HCT116 (cell line): ENCODE measurements around the gene SPATA6. TPM values are rescaled to one million over a fixed set of nuclear protein-coding genes. Genes with fewer than 3 reads are reported as not detected.
"Not testable (repeated sequence)": the region's sequence is repeated elsewhere in the genome, so short reads cannot be mapped to it uniquely, and the experiment has no call there.

Experiments used
- ATAC-seq: fragments of 200-7000 bp; cut with Tn5 transposase; 2 replicates; pipeline ENCODE4 v1.9.1; 2020; ENCODE audit warnings: mild to moderate bottlenecking, moderate library complexity
- BruUV-seq: library from RNA; stranded (reverse); fragments of 400-500 nt; replicated peaks from 2 replicates; lab custom pipeline; 2021; lab: Mats Ljungman, UMichigan
- CTCF ChIA-PET: fragments of 300-600 bp; sonication (Branson Sonifier 250); formaldehyde crosslinking; loops from one replicate; lab custom pipeline; 2021; ENCODE audit warnings: antibody characterized with exemption; lab: Charles Lee
- POLR2A ChIA-PET: fragments of 300-600, 350-600 bp; sonication (Branson Sonifier 250); formaldehyde crosslinking; loops from one replicate; lab custom pipeline; 2021; ENCODE audit warnings: antibody characterized with exemption; lab: Charles Lee
- RAD21 ChIA-PET, 2 experiments: fragments of 300-600 bp; sonication (Branson Sonifier 250); formaldehyde crosslinking; loops; one replicate each; lab custom pipeline; 2023; ENCODE audit warnings: low total read pairs in 2 of 2; ENCODE audit not compliant: uncharacterized antibody in 2 of 2, unreplicated experiment in 2 of 2, low non-redundant PET in 1 of 2; lab: Charles Lee
- DNase-seq: peaks from one replicate; pipeline ENCODE4 v3.0.0-alpha.2; 2010; ENCODE audit warnings: low read depth, low spot score
- H2AFZ ChIP-seq: fragments of 200-600 bp; shearing (Covaris generic), sonication (generic); 2 replicates; pipeline ENCODE4 v1.6.1; 2017; ENCODE audit warnings: low read depth, mixed run types, mixed read lengths, antibody characterized with exemption, low read length; ENCODE audit not compliant: poor library complexity, severe bottlenecking
- H3K27ac ChIP-seq: 2 replicates; pipeline ENCODE4 v1.5.1; 2012; ENCODE audit warnings: low read depth, low read length
- H3K27me3 ChIP-seq: fragments of 200-600 bp; sonication (generic); 2 replicates; pipeline ENCODE4 v1.6.1; 2016; ENCODE audit warnings: mixed run types, low read length, mixed read lengths; ENCODE audit not compliant: insufficient read depth
- H3K36me3 ChIP-seq, 2 experiments: fragments of 200-500 bp in 1 of 2; fragments of 200-600 bp in 1 of 2; sonication (Bioruptor generic) in 1 of 2; sonication (generic) in 1 of 2; 2 replicates each; pipeline versions ENCODE4 v1.5.1 to v1.6.1; 2014 to 2016; ENCODE audit warnings: low read length in 2 of 2, inconsistent platforms in 1 of 2, mixed read lengths in 1 of 2, mixed run types in 1 of 2; ENCODE audit not compliant: insufficient read depth in 2 of 2, control insufficient read depth in 1 of 2
- H3K4me1 ChIP-seq, 2 experiments: fragments of 200-600 bp in 1 of 2; sonication (generic) in 1 of 2; 2 replicates each; pipeline versions ENCODE4 v1.5.1 to v1.6.1; 2012 to 2017; ENCODE audit warnings: low read length in 2 of 2, inconsistent platforms in 1 of 2, mild to moderate bottlenecking in 1 of 2, mixed read lengths in 1 of 2, mixed run types in 1 of 2, moderate library complexity in 1 of 2; ENCODE audit not compliant: insufficient read depth in 2 of 2, control insufficient read depth in 1 of 2
- H3K4me2 ChIP-seq: fragments of 200-600 bp; sonication (generic); 2 replicates; pipeline ENCODE4 v1.6.1; 2017; ENCODE audit warnings: mixed run types, low read length, mixed read lengths
- H3K4me3 ChIP-seq, 2 experiments: fragments of 200-600 bp in 1 of 2; sonication (generic) in 1 of 2; replicated peaks in 1 of 2; 2 replicates each; pipeline ENCODE4 v1.5.1; 2011 to 2016; ENCODE audit warnings: low read length in 2 of 2, control low read depth in 1 of 2, low read depth in 1 of 2, mild to moderate bottlenecking in 1 of 2, mixed read lengths in 1 of 2, mixed run types in 1 of 2
- H3K79me2 ChIP-seq: fragments of 200-600 bp; sonication (generic); 2 replicates; pipeline ENCODE4 v1.6.1; 2017; ENCODE audit warnings: mild to moderate bottlenecking, mixed run types, low read length, moderate library complexity, mixed read lengths; ENCODE audit not compliant: insufficient read depth
- H3K9ac ChIP-seq: fragments of 200-600 bp; sonication (generic); 2 replicates; pipeline ENCODE4 v1.6.1; 2016; ENCODE audit warnings: low read length, mixed read lengths
- H3K9me2 ChIP-seq: fragments of 200-600 bp; sonication (generic), shearing (Covaris generic); 2 replicates; pipeline ENCODE4 v1.6.1; 2017; ENCODE audit warnings: mixed run types, mild to moderate bottlenecking, moderate library complexity; ENCODE audit not compliant: insufficient read depth
- H3K9me3 ChIP-seq, 2 experiments: fragments of 200-500 bp in 1 of 2; fragments of 200-600 bp in 1 of 2; sonication (Bioruptor generic) in 1 of 2; sonication (generic) in 1 of 2; 2 replicates each; pipeline ENCODE4 v1.6.1; 2014 to 2017; ENCODE audit warnings: low read length in 2 of 2, mixed read lengths in 2 of 2, inconsistent platforms in 1 of 2, low read depth in 1 of 2, mild to moderate bottlenecking in 1 of 2, mixed run types in 1 of 2, moderate library complexity in 1 of 2; ENCODE audit not compliant: control insufficient read depth in 1 of 2, insufficient read depth in 1 of 2
- H4K20me1 ChIP-seq: fragments of 200-600 bp; sonication (generic), shearing (Covaris generic); 2 replicates; pipeline ENCODE4 v1.6.1; 2017; ENCODE audit warnings: mixed run types, mild to moderate bottlenecking, moderate library complexity; ENCODE audit not compliant: insufficient read depth
- EGR1 ChIP-seq: IDR thresholded peaks from 2 replicates; pipeline ENCODE4 v1.6.1; 2012; ENCODE audit warnings: low read depth
- FOSL1 ChIP-seq: IDR thresholded peaks from 2 replicates; pipeline ENCODE4 v1.6.1; 2012; ENCODE audit warnings: low read depth
- intact Hi-C: fragments of 100-400 bp; cut with micrococcal nuclease; formaldehyde crosslinking; loops from 2 replicates; pipeline ENCODE4 v1.10.0; 2022
- total RNA-seq: library from RNA; stranded (reverse); gene quantifications from one replicate; pipeline ENCODE4 v1.2.1, GENCODE V29; 2021; ENCODE audit not compliant: unreplicated experiment

SPATA6 gene
- total RNA-seq, 1 experiment from 2014 or later = 8.6 TPM

- RAD21 ChIA-PET, H3K9ac ChIP-seq, H3K36me3 ChIP-seq, DNase-seq, H3K4me2 ChIP-seq, H3K4me3 ChIP-seq, H4K20me1 ChIP-seq, H2AFZ ChIP-seq, CTCF ChIA-PET, H3K9me3 ChIP-seq, POLR2A ChIA-PET, BruUV-seq, H3K79me2 ChIP-seq, H3K4me1 ChIP-seq, H3K27me3 ChIP-seq, ATAC-seq, intact Hi-C loops, H3K9me2 ChIP-seq, H3K27ac ChIP-seq: not testable (repeated sequence)
Observed at GRCh38 chr1:48444186-48444585, 27.8 kb downstream of the SPATA6 start.

DNA sequence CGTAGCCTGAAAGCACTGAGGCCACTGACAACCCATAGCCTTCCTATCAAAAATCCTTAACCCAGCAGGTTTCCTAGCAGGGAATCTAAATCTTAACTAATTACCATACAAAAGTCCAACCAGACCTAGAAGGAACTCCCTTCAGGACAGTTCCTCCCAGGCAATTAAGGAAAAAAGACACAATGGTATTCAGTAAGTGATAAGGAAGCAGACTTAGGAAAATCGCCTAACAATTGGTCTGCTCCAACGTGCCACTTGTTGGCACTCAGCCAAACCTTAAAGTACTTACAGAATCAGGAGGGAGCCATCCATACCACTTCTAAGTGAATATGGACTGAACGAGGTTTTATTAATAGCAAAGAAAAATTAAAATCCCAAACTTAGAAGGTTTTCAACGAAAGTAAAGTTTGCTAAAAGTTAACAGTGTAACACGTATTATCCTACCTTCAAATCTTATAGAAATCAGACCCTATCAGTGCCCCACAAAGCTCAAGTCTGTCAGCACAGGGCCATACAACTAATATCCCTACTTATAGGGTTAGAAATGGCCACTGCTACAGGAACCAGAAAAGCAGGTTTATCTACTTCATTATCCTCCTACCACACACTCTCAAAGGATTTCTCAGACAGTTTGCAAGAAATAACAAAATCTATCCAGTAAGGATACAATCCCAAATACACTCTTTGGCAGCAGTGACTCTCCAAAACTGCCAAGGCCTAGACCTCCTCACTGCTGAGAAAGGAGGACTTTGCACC, 29.0 kb downstream of the SPATA6 start:
- no peaks in the 10 kb centered on the region for H3K79me2 ChIP-seq
- no peak for ATAC-seq
- no peak overlapping the region for H2AFZ ChIP-seq
- H3K4me1 ChIP-seq = no peaks in the 10 kb centered on the region
- intact Hi-C loops = no loop called here
- ChIA-PET POLR2A (no interaction called here), CTCF (no interaction called here), RAD21 (no interaction called here)
- H3K9me3 ChIP-seq = no peaks in the 10 kb centered on the region; a peak in 1 of 4 replicates
- H3K9me2 ChIP-seq = no peaks in the 10 kb centered on the region
- no peaks in the 10 kb centered on the region for H3K27me3 ChIP-seq
- DNase-seq = no peak
- no peaks in the 10 kb centered on the region for H4K20me1 ChIP-seq
- H3K9ac ChIP-seq = no peak overlapping the region
- no peak overlapping the region for H3K4me3 ChIP-seq
- no peaks in the 10 kb centered on the region for H3K36me3 ChIP-seq
- no peak overlapping the region for H3K4me2 ChIP-seq
- no peak overlapping the region for H3K27ac ChIP-seq
- TF ChIP-seq EGR1 = no peak
- no peak for TF ChIP-seq FOSL1
- BruUV-seq = no TSS peak

DNA sequence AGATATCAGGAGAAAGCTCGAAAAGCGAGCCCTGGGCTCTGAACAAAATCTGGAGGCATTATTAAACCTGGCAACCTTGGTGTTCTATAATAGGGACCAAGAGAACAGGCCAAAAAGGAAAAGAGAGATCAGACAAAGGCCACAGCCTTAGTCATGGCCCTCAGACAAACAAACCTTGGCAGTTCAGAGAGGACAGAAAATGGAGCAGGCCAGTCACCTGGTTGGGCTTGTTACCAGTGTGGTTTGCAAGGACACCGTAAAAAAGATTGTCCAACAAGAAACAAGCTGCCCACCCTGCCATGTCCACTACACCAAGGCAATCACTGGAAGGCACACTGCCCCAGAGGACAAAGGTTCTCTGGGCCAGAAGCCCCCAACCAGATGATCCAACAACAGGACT, 31.2 kb downstream of the SPATA6 start:
- H3K9me3 ChIP-seq, H3K9me2 ChIP-seq, DNase-seq, intact Hi-C loops, BruUV-seq, H4K20me1 ChIP-seq, H3K9ac ChIP-seq, H3K27ac ChIP-seq, RAD21 ChIA-PET, H2AFZ ChIP-seq, POLR2A ChIA-PET, H3K4me1 ChIP-seq, CTCF ChIA-PET, H3K27me3 ChIP-seq, H3K4me3 ChIP-seq, ATAC-seq, H3K36me3 ChIP-seq, H3K79me2 ChIP-seq, H3K4me2 ChIP-seq: not testable (repeated sequence)
